Lower lobe of right lung (tissue), 2 donors: ENCODE results near the gene MAP3K13. TPM values are rescaled to one million over a fixed set of nuclear protein-coding genes. Genes with fewer than 3 reads are reported as not detected.
A peak's percentile ranks its signal among the peaks of the same experiment; 100 is the strongest.
"Not testable (repeated sequence)": the region's sequence is repeated elsewhere in the genome, so short reads cannot be mapped to it uniquely, and the experiment has no call there.

Source experiments
- ATAC-seq, 2 donors: fragments of 200-7000 bp; cut with Tn5 transposase; one replicate each; pipeline ENCODE4 v1.9.1; 2020 to 2022; ENCODE audit warnings: mild to moderate bottlenecking in 2 of 2, moderate library complexity in 2 of 2
- DNase-seq: peaks from one replicate; pipeline ENCODE4 v3.0.0-alpha.2; 2020
- H3K27ac ChIP-seq: fragments of 200-600 bp; one replicate; pipeline ENCODE4 v1.8.0; 2022
- H3K27me3 ChIP-seq: fragments of 200-600 bp; one replicate; pipeline ENCODE4 v1.8.0; 2022; ENCODE audit warnings: low read depth
- H3K36me3 ChIP-seq: fragments of 200-600 bp; one replicate; pipeline ENCODE4 v1.8.0; 2022; ENCODE audit warnings: mild to moderate bottlenecking
- H3K4me1 ChIP-seq: fragments of 200-600 bp; one replicate; pipeline ENCODE4 v1.8.0; 2022
- H3K4me3 ChIP-seq: fragments of 200-600 bp; one replicate; pipeline ENCODE4 v1.8.0; 2022; ENCODE audit warnings: mild to moderate bottlenecking
- H3K9me3 ChIP-seq: fragments of 200-600 bp; one replicate; pipeline ENCODE4 v1.8.0; 2022
- CTCF ChIP-seq: fragments of 200-600 bp; IDR thresholded peaks from one replicate; pipeline ENCODE4 v1.8.0; 2022; ENCODE audit warnings: antibody characterized with exemption, mild to moderate bottlenecking
- intact Hi-C: fragments of 100-400 bp; cut with DNase I; formaldehyde crosslinking; loops from one replicate; pipeline ENCODE4 v1.11.0; 2022
- total RNA-seq: library from RNA; stranded (reverse); fragmentation: NEBNext Ultra II Directional; extraction: Animal tissue kit (Norgen Biotek cat#: 25700); gene quantifications from one replicate; pipeline ENCODE4 v1.2.1, GENCODE V29; 2021
- donor health status: DM: no; HTN: yes; CAD: no; lungs with severe emphysema.

MAP3K13 gene
- total RNA-seq, 1 donor from 2014 or later: 35.4 TPM

- no peaks in the 10 kb centered on the region for H3K27me3 ChIP-seq
- ATAC-seq (no peak), DNase-seq (no peak)
- TF ChIP-seq CTCF: no peak
- H3K4me1 ChIP-seq: peaks cover 12% of the 10 kb centered on the region
- peak overlapping the region; percentile 6 for H3K4me3 ChIP-seq
- H3K27ac ChIP-seq: no peak overlapping the region
- intact Hi-C loops: no loop called here
- H3K36me3 ChIP-seq: no peaks in the 10 kb centered on the region
- H3K9me3 ChIP-seq: no peaks in the 10 kb centered on the region
Measured at GRCh38 chr3:185366074-185366335, 3.1 kb downstream of the MAP3K13 start.

DNA sequence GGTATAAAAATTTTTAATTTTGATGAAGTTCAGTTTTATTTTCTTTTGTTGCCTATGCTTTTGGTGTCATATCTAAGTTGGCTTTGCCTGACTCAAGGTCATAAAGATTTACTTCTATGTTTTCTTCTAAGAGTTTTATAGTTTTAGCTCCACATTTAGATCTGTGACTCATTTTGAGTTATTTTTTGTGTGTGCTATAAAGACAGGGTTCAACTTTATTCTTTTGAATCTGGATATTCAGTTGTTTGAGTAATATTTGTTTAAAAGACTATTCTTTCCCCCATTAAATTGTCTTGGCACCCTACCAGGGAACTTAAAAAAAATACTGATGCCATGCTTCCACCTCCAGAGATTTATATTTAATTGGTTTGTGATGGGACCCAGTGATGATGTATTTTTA, 4.0 kb downstream of the MAP3K13 start:
- intact Hi-C loops: no loop called here
- H3K27me3 ChIP-seq: no peaks in the 10 kb centered on the region
- TF ChIP-seq CTCF: no peak
- no peak overlapping the region for H3K4me3 ChIP-seq
- no peaks in the 10 kb centered on the region for H3K9me3 ChIP-seq
- H3K36me3 ChIP-seq: no peaks in the 10 kb centered on the region
- no peak overlapping the region for H3K27ac ChIP-seq
- ATAC-seq (no peak), DNase-seq (no peak)
- H3K4me1 ChIP-seq: peaks cover 12% of the 10 kb centered on the region

DNA sequence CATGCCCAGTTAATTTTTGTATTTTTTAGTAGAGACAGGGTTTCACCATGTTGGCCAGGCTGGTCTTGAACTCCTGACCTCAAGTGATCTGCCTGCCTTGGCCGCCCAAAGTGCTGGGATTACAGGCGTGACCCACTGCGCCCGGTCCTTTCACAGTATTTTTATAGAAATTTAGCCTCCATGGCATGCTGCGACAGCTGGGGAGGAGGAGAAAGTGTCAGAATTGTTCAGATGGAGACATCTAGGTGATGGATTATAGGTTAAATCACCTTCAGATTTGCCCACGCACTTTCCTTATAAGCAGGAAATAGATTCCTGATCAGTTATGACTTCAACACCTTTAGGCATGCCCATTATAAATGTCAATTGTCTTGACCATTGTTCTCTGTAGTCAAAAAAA, 7.4 kb downstream of the MAP3K13 start:
- H3K4me3 ChIP-seq, intact Hi-C loops, H3K9me3 ChIP-seq, DNase-seq, H3K36me3 ChIP-seq, H3K27me3 ChIP-seq, ATAC-seq, H3K27ac ChIP-seq, H3K4me1 ChIP-seq: not testable (repeated sequence)

- Histone ChIP-seq H3K9me3 (no peaks in the 10 kb centered on the region), H3K4me3 (no peak overlapping the region), H3K36me3 (no peaks in the 10 kb centered on the region), H3K4me1 (no peaks in the 10 kb centered on the region), H3K27me3 (no peaks in the 10 kb centered on the region), H3K27ac (no peak overlapping the region)
- intact Hi-C loops: no loop called here
- no peak for DNase-seq
- no peak for ATAC-seq
- no peak for TF ChIP-seq CTCF
Measured at GRCh38 chr3:185371306-185372074, 8.6 kb downstream of the MAP3K13 start.

- H3K27ac ChIP-seq: no peak overlapping the region
- no peaks in the 10 kb centered on the region for H3K9me3 ChIP-seq
- intact Hi-C loops: no loop called here
- DNase-seq (no peak), ATAC-seq (no peak)
- no peaks in the 10 kb centered on the region for H3K27me3 ChIP-seq
- H3K4me1 ChIP-seq: peaks cover 5% of the 10 kb centered on the region
- no peak for TF ChIP-seq CTCF
- no peak overlapping the region for H3K4me3 ChIP-seq
- no peaks in the 10 kb centered on the region for H3K36me3 ChIP-seq
Measured at GRCh38 chr3:185381320-185382058, 18.6 kb downstream of the MAP3K13 start.

- H3K27me3 ChIP-seq: no peaks in the 10 kb centered on the region
- H3K36me3 ChIP-seq: no peaks in the 10 kb centered on the region
- TF ChIP-seq CTCF: no peak
- ATAC-seq: no peak
- DNase-seq: no peak
- intact Hi-C loops: no loop called here
- H3K9me3 ChIP-seq: no peaks in the 10 kb centered on the region
- H3K4me3 ChIP-seq: no peak overlapping the region
- H3K4me1 ChIP-seq: peaks cover 5% of the 10 kb centered on the region
- H3K27ac ChIP-seq: no peak overlapping the region
Measured at GRCh38 chr3:185382154-185382553, 19.2 kb downstream of the MAP3K13 start.

GRCh38 chr3:185386515-185386914, 23.6 kb downstream of the MAP3K13 start:
- ATAC-seq, H3K9me3 ChIP-seq, intact Hi-C loops: not testable (repeated sequence)

More at GRCh38 chr3:185386515-185386914, 23.6 kb downstream of the MAP3K13 start:
- H3K4me1 ChIP-seq, DNase-seq, H3K27ac ChIP-seq, H3K4me3 ChIP-seq, H3K27me3 ChIP-seq, H3K36me3 ChIP-seq: not testable (repeated sequence)
